Measurements from ENCODE around the gene ZCCHC24.

ZCCHC24 gene

GRCh38 chr10:79445977-79446757 is 743 bp upstream of the ZCCHC24 start:
- DNase-seq (ENCODE audit: low spot score): peak; percentile 85

- peak; percentile 79 for DNase-seq (ENCODE audit: low spot score)
These were observed 965 bp downstream of the ZCCHC24 start for GRCh38 chr10:79444199-79445119.

GRCh38 chr10:79443338-79444198 is 1.9 kb downstream of the ZCCHC24 start:
- no peak for DNase-seq (ENCODE audit: low spot score)

GRCh38 chr10:79442171-79443040 is 3.0 kb downstream of the ZCCHC24 start:
- DNase-seq (ENCODE audit: low spot score): no peak

- DNase-seq (ENCODE audit: low spot score): no peak
These were observed 4.0 kb downstream of the ZCCHC24 start for GRCh38 chr10:79441433-79441832.

- DNase-seq (ENCODE audit: low spot score): no peak
These were observed 5.1 kb downstream of the ZCCHC24 start for GRCh38 chr10:79440281-79440680.

GRCh38 chr10:79438699-79439085 is 6.7 kb downstream of the ZCCHC24 start:
- no peak for DNase-seq (ENCODE audit: low spot score)

GRCh38 chr10:79438021-79438698 is 7.3 kb downstream of the ZCCHC24 start:
- DNase-seq (ENCODE audit: low spot score): peak; percentile 44

GRCh38 chr10:79437111-79437814 is 8.2 kb downstream of the ZCCHC24 start:
- DNase-seq (ENCODE audit: low spot score): no peak

- no peak for DNase-seq (ENCODE audit: low spot score)
These were observed 8.6 kb downstream of the ZCCHC24 start for GRCh38 chr10:79436850-79437103.

- peak; percentile 45 for DNase-seq (ENCODE audit: low spot score)
These were observed 9.2 kb downstream of the ZCCHC24 start for GRCh38 chr10:79436066-79436849.

- peak; percentile 54 for DNase-seq (ENCODE audit: low spot score)
These were observed 10.0 kb downstream of the ZCCHC24 start for GRCh38 chr10:79435271-79436065.

GRCh38 chr10:79434821-79435251 is 10.6 kb downstream of the ZCCHC24 start:
- DNase-seq (ENCODE audit: low spot score): no peak

GRCh38 chr10:79434223-79434687 is 11.2 kb downstream of the ZCCHC24 start:
- no peak for DNase-seq (ENCODE audit: low spot score)

- no peak for DNase-seq (ENCODE audit: low spot score)
These were observed 11.9 kb downstream of the ZCCHC24 start for GRCh38 chr10:79433324-79434222.

GRCh38 chr10:79431891-79432831 is 13.3 kb downstream of the ZCCHC24 start:
- DNase-seq (ENCODE audit: low spot score): no peak
